Measurements from ENCODE around the gene KCNK6.

DNA sequence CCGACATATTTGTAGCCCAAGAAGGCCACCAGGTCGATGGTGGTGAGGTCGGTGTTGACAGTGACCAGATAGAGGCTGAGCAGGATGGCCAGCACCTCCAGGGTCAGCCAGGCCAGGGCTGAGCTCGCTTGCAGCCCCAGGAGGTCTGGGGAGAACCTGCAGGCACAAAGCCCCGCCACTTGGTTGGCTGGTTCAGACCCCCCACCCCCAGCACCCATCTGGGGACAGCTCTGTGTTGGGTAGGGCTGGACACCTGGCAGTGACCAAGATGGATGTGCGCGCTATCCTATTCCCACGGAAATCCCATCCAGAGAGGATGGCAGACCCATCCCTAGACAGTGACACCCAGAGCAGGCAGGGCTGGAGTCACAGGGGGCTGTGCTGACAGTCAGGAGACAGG lies 12.0 kb upstream of the KCNK6 start:
- no peak for TF ChIP-seq ARID4B (CRISPR knock-in tag; IDR thresholded peaks at IDR 0.05; ENCODE audit: borderline replicate concordance)
- TF ChIP-seq, protein P1, sequence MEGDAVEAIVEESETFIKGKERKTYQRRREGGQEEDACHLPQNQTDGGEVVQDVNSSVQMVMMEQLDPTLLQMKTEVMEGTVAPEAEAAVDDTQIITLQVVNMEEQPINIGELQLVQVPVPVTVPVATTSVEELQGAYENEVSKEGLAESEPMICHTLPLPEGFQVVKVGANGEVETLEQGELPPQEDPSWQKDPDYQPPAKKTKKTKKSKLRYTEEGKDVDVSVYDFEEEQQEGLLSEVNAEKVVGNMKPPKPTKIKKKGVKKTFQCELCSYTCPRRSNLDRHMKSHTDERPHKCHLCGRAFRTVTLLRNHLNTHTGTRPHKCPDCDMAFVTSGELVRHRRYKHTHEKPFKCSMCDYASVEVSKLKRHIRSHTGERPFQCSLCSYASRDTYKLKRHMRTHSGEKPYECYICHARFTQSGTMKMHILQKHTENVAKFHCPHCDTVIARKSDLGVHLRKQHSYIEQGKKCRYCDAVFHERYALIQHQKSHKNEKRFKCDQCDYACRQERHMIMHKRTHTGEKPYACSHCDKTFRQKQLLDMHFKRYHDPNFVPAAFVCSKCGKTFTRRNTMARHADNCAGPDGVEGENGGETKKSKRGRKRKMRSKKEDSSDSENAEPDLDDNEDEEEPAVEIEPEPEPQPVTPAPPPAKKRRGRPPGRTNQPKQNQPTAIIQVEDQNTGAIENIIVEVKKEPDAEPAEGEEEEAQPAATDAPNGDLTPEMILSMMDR (IDR thresholded peaks at IDR 0.05): no peak
- TF ChIP-seq, protein P2, sequence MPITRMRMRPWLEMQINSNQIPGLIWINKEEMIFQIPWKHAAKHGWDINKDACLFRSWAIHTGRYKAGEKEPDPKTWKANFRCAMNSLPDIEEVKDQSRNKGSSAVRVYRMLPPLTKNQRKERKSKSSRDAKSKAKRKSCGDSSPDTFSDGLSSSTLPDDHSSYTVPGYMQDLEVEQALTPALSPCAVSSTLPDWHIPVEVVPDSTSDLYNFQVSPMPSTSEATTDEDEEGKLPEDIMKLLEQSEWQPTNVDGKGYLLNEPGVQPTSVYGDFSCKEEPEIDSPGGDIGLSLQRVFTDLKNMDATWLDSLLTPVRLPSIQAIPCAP (CRISPR knock-in tag; IDR thresholded peaks at IDR 0.05): no peak
- TF ChIP-seq SP1 (CRISPR knock-in tag; conservative IDR thresholded peaks at IDR 0.05): no peak
- TF ChIP-seq, protein P3, sequence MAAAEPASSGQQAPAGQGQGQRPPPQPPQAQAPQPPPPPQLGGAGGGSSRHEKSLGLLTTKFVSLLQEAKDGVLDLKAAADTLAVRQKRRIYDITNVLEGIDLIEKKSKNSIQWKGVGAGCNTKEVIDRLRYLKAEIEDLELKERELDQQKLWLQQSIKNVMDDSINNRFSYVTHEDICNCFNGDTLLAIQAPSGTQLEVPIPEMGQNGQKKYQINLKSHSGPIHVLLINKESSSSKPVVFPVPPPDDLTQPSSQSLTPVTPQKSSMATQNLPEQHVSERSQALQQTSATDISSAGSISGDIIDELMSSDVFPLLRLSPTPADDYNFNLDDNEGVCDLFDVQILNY (CRISPR knock-in tag; IDR thresholded peaks at IDR 0.05): no peak
- no peak for TF ChIP-seq NFE2L1 (CRISPR knock-in tag; IDR thresholded peaks at IDR 0.05)
- no peak for TF ChIP-seq FOXP1 (CRISPR knock-in tag; IDR thresholded peaks at IDR 0.05; ENCODE audit: borderline replicate concordance)
- TF ChIP-seq, protein P4, sequence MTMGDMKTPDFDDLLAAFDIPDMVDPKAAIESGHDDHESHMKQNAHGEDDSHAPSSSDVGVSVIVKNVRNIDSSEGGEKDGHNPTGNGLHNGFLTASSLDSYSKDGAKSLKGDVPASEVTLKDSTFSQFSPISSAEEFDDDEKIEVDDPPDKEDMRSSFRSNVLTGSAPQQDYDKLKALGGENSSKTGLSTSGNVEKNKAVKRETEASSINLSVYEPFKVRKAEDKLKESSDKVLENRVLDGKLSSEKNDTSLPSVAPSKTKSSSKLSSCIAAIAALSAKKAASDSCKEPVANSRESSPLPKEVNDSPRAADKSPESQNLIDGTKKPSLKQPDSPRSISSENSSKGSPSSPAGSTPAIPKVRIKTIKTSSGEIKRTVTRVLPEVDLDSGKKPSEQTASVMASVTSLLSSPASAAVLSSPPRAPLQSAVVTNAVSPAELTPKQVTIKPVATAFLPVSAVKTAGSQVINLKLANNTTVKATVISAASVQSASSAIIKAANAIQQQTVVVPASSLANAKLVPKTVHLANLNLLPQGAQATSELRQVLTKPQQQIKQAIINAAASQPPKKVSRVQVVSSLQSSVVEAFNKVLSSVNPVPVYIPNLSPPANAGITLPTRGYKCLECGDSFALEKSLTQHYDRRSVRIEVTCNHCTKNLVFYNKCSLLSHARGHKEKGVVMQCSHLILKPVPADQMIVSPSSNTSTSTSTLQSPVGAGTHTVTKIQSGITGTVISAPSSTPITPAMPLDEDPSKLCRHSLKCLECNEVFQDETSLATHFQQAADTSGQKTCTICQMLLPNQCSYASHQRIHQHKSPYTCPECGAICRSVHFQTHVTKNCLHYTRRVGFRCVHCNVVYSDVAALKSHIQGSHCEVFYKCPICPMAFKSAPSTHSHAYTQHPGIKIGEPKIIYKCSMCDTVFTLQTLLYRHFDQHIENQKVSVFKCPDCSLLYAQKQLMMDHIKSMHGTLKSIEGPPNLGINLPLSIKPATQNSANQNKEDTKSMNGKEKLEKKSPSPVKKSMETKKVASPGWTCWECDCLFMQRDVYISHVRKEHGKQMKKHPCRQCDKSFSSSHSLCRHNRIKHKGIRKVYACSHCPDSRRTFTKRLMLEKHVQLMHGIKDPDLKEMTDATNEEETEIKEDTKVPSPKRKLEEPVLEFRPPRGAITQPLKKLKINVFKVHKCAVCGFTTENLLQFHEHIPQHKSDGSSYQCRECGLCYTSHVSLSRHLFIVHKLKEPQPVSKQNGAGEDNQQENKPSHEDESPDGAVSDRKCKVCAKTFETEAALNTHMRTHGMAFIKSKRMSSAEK (CRISPR knock-in tag; IDR thresholded peaks at IDR 0.05; ENCODE audit: borderline replicate concordance): no peak
- TF ChIP-seq, protein P5, sequence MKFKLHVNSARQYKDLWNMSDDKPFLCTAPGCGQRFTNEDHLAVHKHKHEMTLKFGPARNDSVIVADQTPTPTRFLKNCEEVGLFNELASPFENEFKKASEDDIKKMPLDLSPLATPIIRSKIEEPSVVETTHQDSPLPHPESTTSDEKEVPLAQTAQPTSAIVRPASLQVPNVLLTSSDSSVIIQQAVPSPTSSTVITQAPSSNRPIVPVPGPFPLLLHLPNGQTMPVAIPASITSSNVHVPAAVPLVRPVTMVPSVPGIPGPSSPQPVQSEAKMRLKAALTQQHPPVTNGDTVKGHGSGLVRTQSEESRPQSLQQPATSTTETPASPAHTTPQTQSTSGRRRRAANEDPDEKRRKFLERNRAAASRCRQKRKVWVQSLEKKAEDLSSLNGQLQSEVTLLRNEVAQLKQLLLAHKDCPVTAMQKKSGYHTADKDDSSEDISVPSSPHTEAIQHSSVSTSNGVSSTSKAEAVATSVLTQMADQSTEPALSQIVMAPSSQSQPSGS (CRISPR knock-in tag; IDR thresholded peaks at IDR 0.05; ENCODE audit: borderline replicate concordance, low read depth): no peak
- TF ChIP-seq, protein P6, sequence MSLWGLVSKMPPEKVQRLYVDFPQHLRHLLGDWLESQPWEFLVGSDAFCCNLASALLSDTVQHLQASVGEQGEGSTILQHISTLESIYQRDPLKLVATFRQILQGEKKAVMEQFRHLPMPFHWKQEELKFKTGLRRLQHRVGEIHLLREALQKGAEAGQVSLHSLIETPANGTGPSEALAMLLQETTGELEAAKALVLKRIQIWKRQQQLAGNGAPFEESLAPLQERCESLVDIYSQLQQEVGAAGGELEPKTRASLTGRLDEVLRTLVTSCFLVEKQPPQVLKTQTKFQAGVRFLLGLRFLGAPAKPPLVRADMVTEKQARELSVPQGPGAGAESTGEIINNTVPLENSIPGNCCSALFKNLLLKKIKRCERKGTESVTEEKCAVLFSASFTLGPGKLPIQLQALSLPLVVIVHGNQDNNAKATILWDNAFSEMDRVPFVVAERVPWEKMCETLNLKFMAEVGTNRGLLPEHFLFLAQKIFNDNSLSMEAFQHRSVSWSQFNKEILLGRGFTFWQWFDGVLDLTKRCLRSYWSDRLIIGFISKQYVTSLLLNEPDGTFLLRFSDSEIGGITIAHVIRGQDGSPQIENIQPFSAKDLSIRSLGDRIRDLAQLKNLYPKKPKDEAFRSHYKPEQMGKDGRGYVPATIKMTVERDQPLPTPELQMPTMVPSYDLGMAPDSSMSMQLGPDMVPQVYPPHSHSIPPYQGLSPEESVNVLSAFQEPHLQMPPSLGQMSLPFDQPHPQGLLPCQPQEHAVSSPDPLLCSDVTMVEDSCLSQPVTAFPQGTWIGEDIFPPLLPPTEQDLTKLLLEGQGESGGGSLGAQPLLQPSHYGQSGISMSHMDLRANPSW (CRISPR knock-in tag; conservative IDR thresholded peaks at IDR 0.05; ENCODE audit: low read depth): no peak
- no peak for TF ChIP-seq ETV6 (CRISPR knock-in tag; IDR thresholded peaks at IDR 0.05)
- TF ChIP-seq TCF7 (CRISPR knock-in tag; IDR thresholded peaks at IDR 0.05; ENCODE audit: low read depth): no peak
- TF ChIP-seq, protein P7, sequence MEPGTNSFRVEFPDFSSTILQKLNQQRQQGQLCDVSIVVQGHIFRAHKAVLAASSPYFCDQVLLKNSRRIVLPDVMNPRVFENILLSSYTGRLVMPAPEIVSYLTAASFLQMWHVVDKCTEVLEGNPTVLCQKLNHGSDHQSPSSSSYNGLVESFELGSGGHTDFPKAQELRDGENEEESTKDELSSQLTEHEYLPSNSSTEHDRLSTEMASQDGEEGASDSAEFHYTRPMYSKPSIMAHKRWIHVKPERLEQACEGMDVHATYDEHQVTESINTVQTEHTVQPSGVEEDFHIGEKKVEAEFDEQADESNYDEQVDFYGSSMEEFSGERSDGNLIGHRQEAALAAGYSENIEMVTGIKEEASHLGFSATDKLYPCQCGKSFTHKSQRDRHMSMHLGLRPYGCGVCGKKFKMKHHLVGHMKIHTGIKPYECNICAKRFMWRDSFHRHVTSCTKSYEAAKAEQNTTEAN (CRISPR knock-in tag; IDR thresholded peaks at IDR 0.05): no peak

Measured in WTC11 (cell line).